Prostate gland (tissue), 2 donors: ENCODE results near the gene SEC14L2. TPM values are rescaled to one million over a fixed set of nuclear protein-coding genes. Genes with fewer than 3 reads are reported as not detected.

ENCODE experiments used
- DNase-seq: peaks from one replicate; pipeline ENCODE4 v3.0.0-alpha.2; 2019; ENCODE audit warnings: low spot score
- H3K27ac ChIP-seq, 2 donors: fragments of 200-600 bp; sonication (generic); 2 replicates each; pipeline ENCODE4 v1.5.1; 2017 to 2019
- H3K27me3 ChIP-seq: fragments of 200-600 bp; sonication (generic); replicated peaks from 2 replicates; pipeline ENCODE4 v1.5.1; 2019; ENCODE audit not compliant: insufficient read depth
- H3K36me3 ChIP-seq, 2 donors: fragments of 200-600 bp; sonication (generic); 1 replicate in 1 of 2; 2 replicates in 1 of 2; pipeline versions ENCODE4 v1.5.1 to v1.8.1; 2017 to 2019
- H3K4me1 ChIP-seq: fragments of 200-600 bp; sonication (generic); replicated peaks from 2 replicates; pipeline ENCODE4 v1.5.1; 2019
- H3K4me3 ChIP-seq, 2 donors: fragments of 200-600 bp; sonication (generic); 2 replicates each; pipeline ENCODE4 v1.5.1; 2017 to 2019
- H3K9me3 ChIP-seq: fragments of 200-600 bp; sonication (generic); 2 replicates; pipeline ENCODE4 v1.5.1; 2017
- CTCF ChIP-seq, 4 experiments: fragments of 200-600 bp in 2 of 4; fragments of 450-650 bp in 2 of 4; sonication (generic) in 2 of 4; IDR thresholded peaks; 1 replicate in 3 of 4; 2 replicates in 1 of 4; pipeline ENCODE4 v1.5.1; 2016 to 2019; ENCODE audit warnings: antibody characterized with exemption in 4 of 4, mild to moderate bottlenecking in 2 of 4, moderate library complexity in 2 of 4
- POLR2A ChIP-seq: fragments of 450-650 bp; IDR thresholded peaks from one replicate; pipeline ENCODE4 v1.6.1; 2016; ENCODE audit warnings: antibody characterized with exemption, mild to moderate bottlenecking
- POLR2AphosphoS5 ChIP-seq: sonication (generic); formaldehyde crosslinking; IDR thresholded peaks from one replicate; pipeline ENCODE4 v1.6.1; 2017; ENCODE audit warnings: antibody characterized with exemption
- WGBS: methylation state at CpG from one replicate; pipeline ENCODE4 v1.1.5; 2018; 5-methylcytosine and 5-hydroxymethylcytosine counted together
- intact Hi-C: fragments of 100-400 bp; cut with DNase I; formaldehyde crosslinking; loops from one replicate; pipeline ENCODE4 v1.14.2; 2022
- total RNA-seq, 2 donors: library from RNA; depleted of rRNA; stranded (reverse); fragments of >200 nt; gene quantifications; one replicate each; pipeline ENCODE4 v1.1.0, GENCODE V29; 2016

Gene SEC14L2
- total RNA-seq, 2 donors from 2014 or later: 16.8 to 31.1 TPM

GRCh38 chr22:30381264-30381663, 15.6 kb upstream of the SEC14L2 start:
- intact Hi-C loops: no loop called here
- WGBS: 88% methylated on average over 12 of the region's 12 CpGs

GRCh38 chr22:30382340-30382739, 14.5 kb upstream of the SEC14L2 start:
- intact Hi-C loops: no loop called here

More at GRCh38 chr22:30381264-30381663, 15.6 kb upstream of the SEC14L2 start:
- no peak overlapping the region for H3K4me3 ChIP-seq
- no peaks in the 10 kb centered on the region for H3K9me3 ChIP-seq
- no peak for DNase-seq
- TF ChIP-seq CTCF (IDR thresholded peaks at IDR 0.05) (no peak), POLR2AphosphoS5 (no peak), POLR2A (no peak)
- no peak overlapping the region for H3K27ac ChIP-seq
- no peaks in the 10 kb centered on the region for H3K4me1 ChIP-seq
- no peaks in the 10 kb centered on the region for H3K36me3 ChIP-seq
- H3K27me3 ChIP-seq: no peaks in the 10 kb centered on the region

GRCh38 chr22:30383061-30383460, 13.8 kb upstream of the SEC14L2 start:
- Histone ChIP-seq H3K27me3 (no peaks in the 10 kb centered on the region), H3K4me1 (no peaks in the 10 kb centered on the region), H3K27ac (no peak overlapping the region), H3K36me3 (no peaks in the 10 kb centered on the region), H3K4me3 (no peak overlapping the region), H3K9me3 (no peaks in the 10 kb centered on the region)
- DNase-seq: no peak
- no peak for TF ChIP-seq POLR2A
- TF ChIP-seq POLR2AphosphoS5: no peak
- 84% methylated on average over 3 of the region's 3 CpGs for WGBS
- intact Hi-C loops: no loop called here

More at GRCh38 chr22:30382340-30382739, 14.5 kb upstream of the SEC14L2 start:
- no peak for TF ChIP-seq POLR2A
- no peak for TF ChIP-seq POLR2AphosphoS5
- TF ChIP-seq CTCF (IDR thresholded peaks at IDR 0.05): no peak
- no peak for DNase-seq
- no peaks in the 10 kb centered on the region for H3K4me1 ChIP-seq
- H3K36me3 ChIP-seq: no peaks in the 10 kb centered on the region
- no peaks in the 10 kb centered on the region for H3K27me3 ChIP-seq
- no peak overlapping the region for H3K4me3 ChIP-seq
- 88% methylated on average over 5 of the region's 5 CpGs for WGBS
- no peak overlapping the region for H3K27ac ChIP-seq
- H3K9me3 ChIP-seq: no peaks in the 10 kb centered on the region

GRCh38 chr22:30385942-30386341, 10.9 kb upstream of the SEC14L2 start:
- intact Hi-C loops: loop anchor here (1.0 to 2.0 kb wide), 3 partner anchors 29 to 277 kb away; partner anchors contain the start of genes CCDC157 and SF3A1
- 94% methylated on average over 10 of the region's 10 CpGs for WGBS
- Histone ChIP-seq H3K27me3 (no peaks in the 10 kb centered on the region), H3K36me3 (no peaks in the 10 kb centered on the region), H3K9me3 (no peaks in the 10 kb centered on the region), H3K27ac (no peak overlapping the region), H3K4me3 (no peak overlapping the region), H3K4me1 (no peaks in the 10 kb centered on the region)
- DNase-seq: no peak
- TF ChIP-seq POLR2A (no peak), CTCF (IDR thresholded peaks at IDR 0.05) (no peak), POLR2AphosphoS5 (no peak)

- intact Hi-C loops: loop anchor here (1.0 to 2.0 kb wide), 3 partner anchors 30 to 278 kb away; partner anchors contain the start of genes CCDC157 and SF3A1
- Histone ChIP-seq H3K27me3 (no peaks in the 10 kb centered on the region), H3K36me3 (no peaks in the 10 kb centered on the region), H3K27ac (peak overlapping the region; percentile 57 to 76), H3K4me1 (no peaks in the 10 kb centered on the region), H3K4me3 (peak overlapping the region; percentile 55 to 57), H3K9me3 (no peaks in the 10 kb centered on the region)
- DNase-seq: no peak
- TF ChIP-seq CTCF (IDR thresholded peaks at IDR 0.05): no peak
- 24% methylated on average over 10 of the region's 10 CpGs for whole genome bisulfite sequencing
These were observed 10.2 kb upstream of the SEC14L2 start for GRCh38 chr22:30386608-30386959.
